Measurements from ENCODE around the gene PRELP. TPM values are rescaled to one million over a fixed set of nuclear protein-coding genes. Genes with fewer than 3 reads are reported as not detected.

The PRELP gene
- polyA plus RNA-seq, 10 donors, result 1.3 to 10.5 (median 3.2) TPM

- no peak for DNase-seq
These were observed 45.6 kb downstream of the PRELP start for GRCh38 chr1:203521074-203521794.

GRCh38 chr1:203521812-203522211, 46.2 kb downstream of the PRELP start:
- DNase-seq, result no peak

GRCh38 chr1:203522237-203522636, 46.6 kb downstream of the PRELP start:
- DNase-seq, result no peak

GRCh38 chr1:203523667-203524066, 48.1 kb downstream of the PRELP start:
- no peak for DNase-seq

GRCh38 chr1:203524152-203524551, 48.5 kb downstream of the PRELP start:
- no peak for DNase-seq

GRCh38 chr1:203524824-203525223, 49.2 kb downstream of the PRELP start:
- no peak for DNase-seq

GRCh38 chr1:203525685-203526084, 50.1 kb downstream of the PRELP start:
- DNase-seq, result no peak

GRCh38 chr1:203526130-203526529, 50.5 kb downstream of the PRELP start:
- DNase-seq, result no peak

- no peak for DNase-seq
These were observed 51.0 kb downstream of the PRELP start for GRCh38 chr1:203526572-203526971.

GRCh38 chr1:203527013-203527412, 51.4 kb downstream of the PRELP start:
- DNase-seq, result no peak

GRCh38 chr1:203528063-203528462, 52.5 kb downstream of the PRELP start:
- no peak for DNase-seq

- no peak for DNase-seq
These were observed 53.6 kb downstream of the PRELP start for GRCh38 chr1:203528976-203529835.

GRCh38 chr1:203531063-203531462, 55.5 kb downstream of the PRELP start:
- no peak for DNase-seq

- DNase-seq, result no peak
These were observed 58.4 kb downstream of the PRELP start for GRCh38 chr1:203534012-203534411.

- DNase-seq, result peak in 1 of 3 donors; percentile 94
These were observed 58.9 kb downstream of the PRELP start for GRCh38 chr1:203534526-203534925.

GRCh38 chr1:203536575-203536974, 61.0 kb downstream of the PRELP start:
- no peak for DNase-seq

GRCh38 chr1:203536980-203537455, 61.4 kb downstream of the PRELP start:
- no peak for DNase-seq

GRCh38 chr1:203537806-203538464, 62.3 kb downstream of the PRELP start:
- DNase-seq, result no peak

GRCh38 chr1:203538726-203539125, 63.1 kb downstream of the PRELP start:
- DNase-seq, result no peak

GRCh38 chr1:203539831-203540546, 64.4 kb downstream of the PRELP start:
- DNase-seq, result no peak

Data from muscle of back (tissue), 11 donors.